GM10847 (cell line): ENCODE results near the gene BMPR1A.
A peak's percentile ranks its signal among the peaks of the same experiment; 100 is the strongest.

Experiments
- POLR2A ChIP-seq: IDR thresholded peaks from 2 replicates; pipeline ENCODE4 v1.6.1; 2011; ENCODE audit not compliant: insufficient read length; ENCODE audit errors: extremely low read depth

The BMPR1A gene

GRCh38 chr10:86756511-86757112 is at the start of gene BMPR1A:
Gene BMPR1A, plus strand, starts transcription at chr10:86756619. Its CDS starts 119,400 bp downstream, at chr10:86876019.
- TF ChIP-seq POLR2A, result no peak

GRCh38 chr10:86706977-86707376 is 49.4 kb upstream of the BMPR1A start:
- TF ChIP-seq POLR2A, result no peak

GRCh38 chr10:86707505-86707904 is 48.9 kb upstream of the BMPR1A start:
- TF ChIP-seq POLR2A, result no peak

- no peak for TF ChIP-seq POLR2A
Measured at GRCh38 chr10:86708068-86708782, 48.2 kb upstream of the BMPR1A start.

- TF ChIP-seq POLR2A, result no peak
Measured at GRCh38 chr10:86708783-86709380, 47.5 kb upstream of the BMPR1A start.

- TF ChIP-seq POLR2A, result no peak
Measured at GRCh38 chr10:86709396-86710185, 46.8 kb upstream of the BMPR1A start.

- TF ChIP-seq POLR2A, result peak; percentile 52
Measured at GRCh38 chr10:86710987-86711512, 45.4 kb upstream of the BMPR1A start.

GRCh38 chr10:86711513-86712316 is 44.7 kb upstream of the BMPR1A start:
- no peak for TF ChIP-seq POLR2A

GRCh38 chr10:86712317-86712707 is 44.1 kb upstream of the BMPR1A start:
- TF ChIP-seq POLR2A, result no peak

- no peak for TF ChIP-seq POLR2A
Measured at GRCh38 chr10:86715156-86715795, 41.1 kb upstream of the BMPR1A start.

GRCh38 chr10:86715836-86716235 is 40.6 kb upstream of the BMPR1A start:
- TF ChIP-seq POLR2A, result no peak

GRCh38 chr10:86716466-86716865 is 40.0 kb upstream of the BMPR1A start:
- TF ChIP-seq POLR2A, result no peak

GRCh38 chr10:86718556-86718955 is 37.9 kb upstream of the BMPR1A start:
- no peak for TF ChIP-seq POLR2A

- no peak for TF ChIP-seq POLR2A
Measured at GRCh38 chr10:86721232-86721631, 35.2 kb upstream of the BMPR1A start.
